ENCODE measurements around the gene JAK3.

DNA sequence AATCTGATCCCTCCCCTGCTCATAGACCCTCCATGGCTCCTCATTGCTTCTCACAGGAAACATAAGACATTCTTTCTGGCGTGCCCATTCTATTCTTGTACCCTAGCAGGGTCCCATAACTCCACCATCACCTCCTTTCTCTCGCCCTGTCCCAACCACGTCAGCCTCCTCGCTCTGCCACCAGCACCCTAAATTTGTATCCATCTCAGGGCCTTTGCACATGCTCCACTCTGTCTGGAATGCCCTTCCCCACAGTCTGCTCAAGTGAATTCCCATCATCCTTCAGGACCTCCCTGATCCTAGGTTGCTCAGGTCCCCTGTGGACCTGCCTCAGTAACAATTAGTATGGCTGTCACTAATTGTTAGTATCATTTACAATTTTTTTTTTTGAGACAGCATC, 42.4 kb downstream of the JAK3 start:
- TF ChIP-seq TAF1 (IDR thresholded peaks at IDR 0.05; ENCODE audit: low read depth) (no peak), RAD21 (IDR thresholded peaks at IDR 0.05; ENCODE audit: low read depth) (no peak), EP300 (IDR thresholded peaks at IDR 0.05; ENCODE audit: borderline replicate concordance) (no peak), YY1 (IDR thresholded peaks at IDR 0.05; ENCODE audit: low read depth) (no peak), TCF12 (IDR thresholded peaks at IDR 0.05; ENCODE audit: low read depth) (no peak), ZBTB7A (IDR thresholded peaks at IDR 0.05; ENCODE audit: low read depth) (no peak), CREB1 (IDR thresholded peaks at IDR 0.05; ENCODE audit: low read depth) (no peak), TEAD4 (IDR thresholded peaks at IDR 0.05) (no peak), EGR1 (IDR thresholded peaks at IDR 0.05) (no peak)
- TF ChIP-seq, protein P1, sequence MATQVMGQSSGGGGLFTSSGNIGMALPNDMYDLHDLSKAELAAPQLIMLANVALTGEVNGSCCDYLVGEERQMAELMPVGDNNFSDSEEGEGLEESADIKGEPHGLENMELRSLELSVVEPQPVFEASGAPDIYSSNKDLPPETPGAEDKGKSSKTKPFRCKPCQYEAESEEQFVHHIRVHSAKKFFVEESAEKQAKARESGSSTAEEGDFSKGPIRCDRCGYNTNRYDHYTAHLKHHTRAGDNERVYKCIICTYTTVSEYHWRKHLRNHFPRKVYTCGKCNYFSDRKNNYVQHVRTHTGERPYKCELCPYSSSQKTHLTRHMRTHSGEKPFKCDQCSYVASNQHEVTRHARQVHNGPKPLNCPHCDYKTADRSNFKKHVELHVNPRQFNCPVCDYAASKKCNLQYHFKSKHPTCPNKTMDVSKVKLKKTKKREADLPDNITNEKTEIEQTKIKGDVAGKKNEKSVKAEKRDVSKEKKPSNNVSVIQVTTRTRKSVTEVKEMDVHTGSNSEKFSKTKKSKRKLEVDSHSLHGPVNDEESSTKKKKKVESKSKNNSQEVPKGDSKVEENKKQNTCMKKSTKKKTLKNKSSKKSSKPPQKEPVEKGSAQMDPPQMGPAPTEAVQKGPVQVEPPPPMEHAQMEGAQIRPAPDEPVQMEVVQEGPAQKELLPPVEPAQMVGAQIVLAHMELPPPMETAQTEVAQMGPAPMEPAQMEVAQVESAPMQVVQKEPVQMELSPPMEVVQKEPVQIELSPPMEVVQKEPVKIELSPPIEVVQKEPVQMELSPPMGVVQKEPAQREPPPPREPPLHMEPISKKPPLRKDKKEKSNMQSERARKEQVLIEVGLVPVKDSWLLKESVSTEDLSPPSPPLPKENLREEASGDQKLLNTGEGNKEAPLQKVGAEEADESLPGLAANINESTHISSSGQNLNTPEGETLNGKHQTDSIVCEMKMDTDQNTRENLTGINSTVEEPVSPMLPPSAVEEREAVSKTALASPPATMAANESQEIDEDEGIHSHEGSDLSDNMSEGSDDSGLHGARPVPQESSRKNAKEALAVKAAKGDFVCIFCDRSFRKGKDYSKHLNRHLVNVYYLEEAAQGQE (IDR thresholded peaks at IDR 0.05; ENCODE audit: low read depth): no peak
- TF ChIP-seq, protein P2, sequence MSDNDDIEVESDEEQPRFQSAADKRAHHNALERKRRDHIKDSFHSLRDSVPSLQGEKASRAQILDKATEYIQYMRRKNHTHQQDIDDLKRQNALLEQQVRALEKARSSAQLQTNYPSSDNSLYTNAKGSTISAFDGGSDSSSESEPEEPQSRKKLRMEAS (IDR thresholded peaks at IDR 0.05): no peak
- TF ChIP-seq, protein P3, sequence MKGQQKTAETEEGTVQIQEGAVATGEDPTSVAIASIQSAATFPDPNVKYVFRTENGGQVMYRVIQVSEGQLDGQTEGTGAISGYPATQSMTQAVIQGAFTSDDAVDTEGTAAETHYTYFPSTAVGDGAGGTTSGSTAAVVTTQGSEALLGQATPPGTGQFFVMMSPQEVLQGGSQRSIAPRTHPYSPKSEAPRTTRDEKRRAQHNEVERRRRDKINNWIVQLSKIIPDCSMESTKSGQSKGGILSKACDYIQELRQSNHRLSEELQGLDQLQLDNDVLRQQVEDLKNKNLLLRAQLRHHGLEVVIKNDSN (IDR thresholded peaks at IDR 0.05): no peak
